ENCODE measurements around the gene NTM.
A peak's percentile ranks its signal among the peaks of the same experiment; 100 is the strongest.

The NTM gene

GRCh38 chr11:131689049-131689925, 318.9 kb downstream of the NTM start:
- H3K4me3 ChIP-seq (ENCODE audit: low read depth, low read length) = no peak overlapping the region
- no peak for DNase-seq (ENCODE audit: low read depth)

GRCh38 chr11:131690362-131690761, 319.9 kb downstream of the NTM start:
- no peak overlapping the region for H3K4me3 ChIP-seq (ENCODE audit: low read depth, low read length)
- no peak for DNase-seq (ENCODE audit: low read depth)

- H3K4me3 ChIP-seq (ENCODE audit: low read depth, low read length) = no peak overlapping the region
- DNase-seq (ENCODE audit: low read depth) = no peak
These were observed 320.4 kb downstream of the NTM start for GRCh38 chr11:131690776-131691175.

GRCh38 chr11:131691181-131692041, 321.0 kb downstream of the NTM start:
- no peak for DNase-seq (ENCODE audit: low read depth)
- H3K4me3 ChIP-seq (ENCODE audit: low read depth, low read length) = no peak overlapping the region

- DNase-seq (ENCODE audit: low read depth) = no peak
- no peak overlapping the region for H3K4me3 ChIP-seq (ENCODE audit: low read depth, low read length)
These were observed 321.7 kb downstream of the NTM start for GRCh38 chr11:131692151-131692550.

- no peak for DNase-seq (ENCODE audit: low read depth)
- H3K4me3 ChIP-seq (ENCODE audit: low read depth, low read length) = no peak overlapping the region
These were observed 322.5 kb downstream of the NTM start for GRCh38 chr11:131692961-131693360.

GRCh38 chr11:131693756-131694155, 323.3 kb downstream of the NTM start:
- no peak overlapping the region for H3K4me3 ChIP-seq (ENCODE audit: low read depth, low read length)
- DNase-seq (ENCODE audit: low read depth) = no peak

- DNase-seq (ENCODE audit: low read depth) = peak; percentile 24
- H3K4me3 ChIP-seq (ENCODE audit: low read depth, low read length) = peak overlapping the region; percentile 21
These were observed 324.4 kb downstream of the NTM start for GRCh38 chr11:131694526-131695424.

GRCh38 chr11:131695889-131696429, 325.5 kb downstream of the NTM start:
- H3K4me3 ChIP-seq (ENCODE audit: low read depth, low read length) = no peak overlapping the region

GRCh38 chr11:131696690-131697089, 326.3 kb downstream of the NTM start:
- DNase-seq (ENCODE audit: low read depth) = no peak

More at GRCh38 chr11:131695889-131696429, 325.5 kb downstream of the NTM start:
- no peak for DNase-seq (ENCODE audit: low read depth)

GRCh38 chr11:131703311-131703710, 332.9 kb downstream of the NTM start:
- DNase-seq (ENCODE audit: low read depth) = no peak

More at GRCh38 chr11:131696690-131697089, 326.3 kb downstream of the NTM start:
- H3K4me3 ChIP-seq (ENCODE audit: low read depth, low read length) = no peak overlapping the region

GRCh38 chr11:131704682-131705081, 334.3 kb downstream of the NTM start:
- no peak for DNase-seq (ENCODE audit: low read depth)
- H3K4me3 ChIP-seq (ENCODE audit: low read depth, low read length) = no peak overlapping the region

More at GRCh38 chr11:131703311-131703710, 332.9 kb downstream of the NTM start:
- H3K4me3 ChIP-seq (ENCODE audit: low read depth, low read length) = no peak overlapping the region

- no peak for DNase-seq (ENCODE audit: low read depth)
- H3K4me3 ChIP-seq (ENCODE audit: low read depth, low read length) = no peak overlapping the region
These were observed 340.1 kb downstream of the NTM start for GRCh38 chr11:131710511-131710910.

GRCh38 chr11:131712897-131713296, 342.5 kb downstream of the NTM start:
- no peak overlapping the region for H3K4me3 ChIP-seq (ENCODE audit: low read depth, low read length)
- no peak for DNase-seq (ENCODE audit: low read depth)

GRCh38 chr11:131713529-131714134, 343.2 kb downstream of the NTM start:
- DNase-seq (ENCODE audit: low read depth) = no peak
- no peak overlapping the region for H3K4me3 ChIP-seq (ENCODE audit: low read depth, low read length)

GRCh38 chr11:131717616-131718015, 347.2 kb downstream of the NTM start:
- no peak for DNase-seq (ENCODE audit: low read depth)
- no peak overlapping the region for H3K4me3 ChIP-seq (ENCODE audit: low read depth, low read length)

GRCh38 chr11:131723088-131723487, 352.7 kb downstream of the NTM start:
- no peak for DNase-seq (ENCODE audit: low read depth)
- H3K4me3 ChIP-seq (ENCODE audit: low read depth, low read length) = no peak overlapping the region

- DNase-seq (ENCODE audit: low read depth) = no peak
- no peak overlapping the region for H3K4me3 ChIP-seq (ENCODE audit: low read depth, low read length)
These were observed 354.1 kb downstream of the NTM start for GRCh38 chr11:131724436-131724975.

Measured in skeletal muscle cell (primary cell).